Measurements from ENCODE around the gene SLC38A1. TPM values are rescaled to one million over a fixed set of nuclear protein-coding genes. Genes with fewer than 3 reads are reported as not detected.
"Not testable (repeated sequence)": the region's sequence is repeated elsewhere in the genome, so short reads cannot be mapped to it uniquely, and the experiment has no call there.

SLC38A1 gene
- total RNA-seq, 6 donors from 2014 or later: 12.7 to 75.7 (median 49.9) TPM

- Histone ChIP-seq H3K4me1 (no peaks in the 10 kb centered on the region), H3K4me3 (no peak overlapping the region), H3K27ac (no peak overlapping the region), H3K36me3 (peaks cover 0 to 3% (median 0%) of the 10 kb centered on the region in 4 donors), H3K9me3 (no peaks in the 10 kb centered on the region), H3K27me3 (no peaks in the 10 kb centered on the region)
- DNase-seq: no peak
- TF ChIP-seq EP300 (IDR thresholded peaks at IDR 0.05): no peak
- no peak for TF ChIP-seq CTCF (IDR thresholded peaks at IDR 0.05)
- no peak for TF ChIP-seq POLR2A (IDR thresholded peaks at IDR 0.05)
- no peak for TF ChIP-seq POLR2AphosphoS5 (IDR thresholded peaks at IDR 0.05)
- ATAC-seq (ENCODE audit: low FRiP score in 2 of 2): no peak
- WGBS, 2 donors: 98% methylated on average over 2 of the region's 2 CpGs
Observed at GRCh38 chr12:46253544-46254162, 15.2 kb downstream of the SLC38A1 start.

GRCh38 chr12:46251994-46252393, 16.8 kb downstream of the SLC38A1 start:
- not testable (repeated sequence) for H3K4me1 ChIP-seq; ATAC-seq (ENCODE audit: low FRiP score in 2 of 2); H3K27me3 ChIP-seq; H3K4me3 ChIP-seq; H3K9me3 ChIP-seq; H3K27ac ChIP-seq; DNase-seq; H3K36me3 ChIP-seq
- 94 to 95% methylated on average over 5 of the region's 5 CpGs for WGBS, 2 donors

DNA sequence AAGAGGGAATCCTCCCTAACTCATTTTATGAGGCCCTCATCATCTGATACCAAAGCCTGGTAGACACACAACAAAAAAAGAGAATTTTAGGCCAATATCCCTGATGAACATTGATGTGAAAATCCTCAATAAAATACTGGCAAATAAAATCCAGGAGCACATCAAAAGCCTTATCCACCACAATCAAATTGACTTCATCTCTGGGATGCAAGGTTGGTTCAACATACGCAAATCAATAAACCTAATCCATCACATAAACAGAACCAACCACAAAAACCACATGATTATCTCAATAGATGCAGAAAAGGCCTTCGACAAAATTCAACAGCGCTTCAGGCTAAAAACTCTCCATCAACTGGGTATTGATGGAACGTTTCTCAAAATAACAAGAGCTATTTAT, 18.9 kb downstream of the SLC38A1 start:
- H3K4me1 ChIP-seq; DNase-seq; H3K9me3 ChIP-seq; H3K36me3 ChIP-seq; H3K27me3 ChIP-seq; ATAC-seq (ENCODE audit: low FRiP score in 2 of 2); H3K27ac ChIP-seq; H3K4me3 ChIP-seq: not testable (repeated sequence)
- WGBS, 2 donors: 83 to 97% methylated on average over 4 of the region's 4 CpGs

DNA sequence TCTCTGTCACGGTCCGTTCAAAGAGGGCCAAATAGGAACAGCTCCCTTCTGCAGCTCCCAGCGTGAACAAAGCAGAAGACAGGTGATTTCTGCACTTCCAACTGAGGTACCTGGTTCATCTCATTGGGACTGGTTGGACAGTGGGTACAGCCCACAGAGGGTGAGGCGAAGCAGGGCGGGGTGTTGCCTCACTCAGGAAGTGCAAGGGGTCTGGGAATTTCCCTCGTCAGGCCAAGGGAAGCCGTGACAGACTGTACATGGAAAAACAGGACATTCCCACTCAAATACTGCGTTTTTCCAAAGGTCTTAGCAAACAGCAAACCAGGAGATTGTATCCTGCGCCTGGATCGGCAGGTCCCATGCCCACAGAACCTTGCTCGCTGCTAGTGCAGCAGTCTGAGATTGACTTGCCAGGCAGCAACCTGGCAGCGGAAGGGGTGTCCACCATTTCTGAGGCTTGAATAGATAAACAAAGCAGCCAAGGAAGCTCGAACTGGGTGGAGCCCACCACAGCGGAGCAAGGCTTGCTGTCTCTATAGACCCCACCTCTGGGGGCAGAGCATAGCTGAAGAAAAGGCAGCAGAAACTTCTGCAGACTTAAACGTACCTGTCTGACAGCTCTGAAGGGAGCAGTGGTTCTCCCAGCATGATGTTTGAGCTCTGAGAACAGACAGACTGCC, 22.7 kb downstream of the SLC38A1 start:
- no peaks in the 10 kb centered on the region for H3K36me3 ChIP-seq
- no peak overlapping the region for H3K27ac ChIP-seq
- no peak overlapping the region for H3K4me3 ChIP-seq
- DNase-seq: no peak
- TF ChIP-seq POLR2A (IDR thresholded peaks at IDR 0.05): no peak
- no peak for TF ChIP-seq CTCF (IDR thresholded peaks at IDR 0.05)
- TF ChIP-seq EP300 (IDR thresholded peaks at IDR 0.05): no peak
- TF ChIP-seq POLR2AphosphoS5 (IDR thresholded peaks at IDR 0.05): no peak
- WGBS, 2 donors: 70 to 85% methylated on average over 14 to 15 of the region's 15 CpGs
- H3K9me3 ChIP-seq: no peaks in the 10 kb centered on the region
- H3K4me1 ChIP-seq: peaks cover 0 to 4% (median 0%) of the 10 kb centered on the region in 4 donors
- H3K27me3 ChIP-seq: no peaks in the 10 kb centered on the region
- ATAC-seq (ENCODE audit: low FRiP score in 2 of 2): no peak

DNA sequence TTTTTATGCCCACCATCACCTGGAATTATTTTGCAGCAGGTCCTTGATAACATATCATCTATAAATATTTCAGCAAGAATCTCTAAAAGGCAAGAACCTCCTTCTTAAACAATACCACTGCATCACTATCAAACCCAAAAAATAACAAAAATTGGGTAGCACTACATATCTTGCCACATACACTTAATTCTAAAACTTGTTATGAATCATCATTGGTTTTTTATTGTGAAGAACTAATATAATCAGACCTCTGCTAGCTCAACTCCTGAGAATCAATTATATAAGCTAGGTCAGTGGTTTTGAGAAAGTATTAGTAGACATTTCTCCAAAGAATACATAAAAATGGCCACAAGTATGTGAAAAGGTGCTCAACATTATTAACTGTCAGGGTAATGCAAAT, 23.8 kb downstream of the SLC38A1 start:
- TF ChIP-seq CTCF (IDR thresholded peaks at IDR 0.05) (no peak), POLR2AphosphoS5 (IDR thresholded peaks at IDR 0.05) (no peak), EP300 (IDR thresholded peaks at IDR 0.05) (no peak), POLR2A (IDR thresholded peaks at IDR 0.05) (no peak)
- Histone ChIP-seq H3K4me1 (peaks cover 0 to 4% (median 0%) of the 10 kb centered on the region in 4 donors), H3K27me3 (no peaks in the 10 kb centered on the region), H3K36me3 (no peaks in the 10 kb centered on the region), H3K4me3 (no peak overlapping the region), H3K27ac (no peak overlapping the region), H3K9me3 (no peaks in the 10 kb centered on the region)
- no peak for DNase-seq
- no peak for ATAC-seq (ENCODE audit: low FRiP score in 2 of 2)

All from upper lobe of left lung (tissue), 6 donors.